Measurements from ENCODE around the gene RANGAP1.

The RANGAP1 gene

GRCh38 chr22:41237036-41237706 is 48.8 kb downstream of the RANGAP1 start:
- no peak for DNase-seq (ENCODE audit: low read depth)

GRCh38 chr22:41234815-41235695 is 50.9 kb downstream of the RANGAP1 start:
- no peak for DNase-seq (ENCODE audit: low read depth)

- no peak for DNase-seq (ENCODE audit: low read depth)
Observed at GRCh38 chr22:41231369-41231768, 54.6 kb downstream of the RANGAP1 start.

GRCh38 chr22:41230401-41230785 is 55.6 kb downstream of the RANGAP1 start:
- no peak for DNase-seq (ENCODE audit: low read depth)

- DNase-seq (ENCODE audit: low read depth) = no peak
Observed at GRCh38 chr22:41229730-41230400, 56.1 kb downstream of the RANGAP1 start.

GRCh38 chr22:41229215-41229614 is 56.8 kb downstream of the RANGAP1 start:
- DNase-seq (ENCODE audit: low read depth) = no peak

- no peak for DNase-seq (ENCODE audit: low read depth)
Observed at GRCh38 chr22:41226723-41227655, 59.0 kb downstream of the RANGAP1 start.

- no peak for DNase-seq (ENCODE audit: low read depth)
Observed at GRCh38 chr22:41223535-41223934, 62.5 kb downstream of the RANGAP1 start.

- DNase-seq (ENCODE audit: low read depth) = no peak
Observed at GRCh38 chr22:41222846-41223507, 63.0 kb downstream of the RANGAP1 start.

GRCh38 chr22:41217553-41218157 is 68.3 kb downstream of the RANGAP1 start:
- no peak for DNase-seq (ENCODE audit: low read depth)

- no peak for DNase-seq (ENCODE audit: low read depth)
Observed at GRCh38 chr22:41216984-41217383, 69.0 kb downstream of the RANGAP1 start.

GRCh38 chr22:41215926-41216325 is 70.1 kb downstream of the RANGAP1 start:
- DNase-seq (ENCODE audit: low read depth) = no peak

GRCh38 chr22:41215409-41215808 is 70.6 kb downstream of the RANGAP1 start:
- DNase-seq (ENCODE audit: low read depth) = no peak

- DNase-seq (ENCODE audit: low read depth) = no peak
Observed at GRCh38 chr22:41206719-41207118, 79.3 kb downstream of the RANGAP1 start.

- DNase-seq (ENCODE audit: low read depth) = peak; percentile 96
Observed at GRCh38 chr22:41204992-41205900, 80.7 kb downstream of the RANGAP1 start, which contains the start of gene L3MBTL2. L3MBTL2 (plus strand) TSS chr22:41205312; CDS start chr22:41205363, 51 bp downstream.

GRCh38 chr22:41204066-41204465 is 81.9 kb downstream of the RANGAP1 start:
- DNase-seq (ENCODE audit: low read depth) = no peak

GRCh38 chr22:41203118-41203517 is 82.9 kb downstream of the RANGAP1 start:
- DNase-seq (ENCODE audit: low read depth) = no peak

GRCh38 chr22:41201141-41201540 is 84.8 kb downstream of the RANGAP1 start:
- DNase-seq (ENCODE audit: low read depth) = no peak

- DNase-seq (ENCODE audit: low read depth) = no peak
Observed at GRCh38 chr22:41198027-41198580, 87.9 kb downstream of the RANGAP1 start.
